B cell (primary cell): ENCODE results near the gene MXRA8. TPM values are rescaled to one million over a fixed set of nuclear protein-coding genes. Genes with fewer than 3 reads are reported as not detected.

Experiments used
- ATAC-seq: fragments of 200-7000 bp; cut with Tn5 transposase; one replicate; pipeline ENCODE4 v1.10.0; 2021; ENCODE audit warnings: low read depth, mild to moderate bottlenecking, moderate number of reproducible peaks, moderate library complexity
- CTCF ChIA-PET: fragments of 350-600 bp; sonication (Branson Sonifier 250); formaldehyde crosslinking; loops from one replicate; lab custom pipeline; 2021; ENCODE audit warnings: antibody characterized with exemption, inconsistent platforms; lab: Charles Lee
- POLR2A ChIA-PET: fragments of 350-600 bp; sonication (Branson Sonifier 250); formaldehyde crosslinking; loops from one replicate; lab custom pipeline; 2021; ENCODE audit warnings: antibody characterized with exemption; lab: Charles Lee
- DNase-seq: peaks from one replicate; pipeline ENCODE4 v3.0.0; 2013
- H2AFZ ChIP-seq: 2 replicates; pipeline ENCODE4 v1.6.1; 2012; ENCODE audit warnings: mild to moderate bottlenecking, low read depth, low read length; ENCODE audit not compliant: insufficient read depth, poor library complexity, severe bottlenecking
- H3K27ac ChIP-seq, 2 donors: 1 replicate in 1 of 2; 2 replicates in 1 of 2; pipeline ENCODE4 v1.5.1; 2012 to 2013; ENCODE audit warnings: low read length in 2 of 2, mild to moderate bottlenecking in 2 of 2, moderate library complexity in 1 of 2
- H3K27me3 ChIP-seq, 4 experiments: fragments of 200-600 bp in 1 of 4; sonication (generic) in 1 of 4; replicated peaks in 1 of 4; 1 replicate in 2 of 4; 2 replicates in 2 of 4; pipeline versions ENCODE4 v1.6.1 to v1.7.0; 2013 to 2016; ENCODE audit warnings: low read length in 3 of 4, mild to moderate bottlenecking in 2 of 4, mixed read lengths in 1 of 4, moderate library complexity in 1 of 4; ENCODE audit not compliant: insufficient read depth in 4 of 4, control insufficient read depth in 3 of 4; ENCODE audit errors: control extremely low read depth in 1 of 4
- H3K36me3 ChIP-seq, 2 experiments: replicated peaks in 1 of 2; 1 replicate in 1 of 2; 2 replicates in 1 of 2; pipeline versions ENCODE4 v1.6.1 to v1.7.1; 2013; ENCODE audit warnings: low read length in 1 of 2; ENCODE audit not compliant: insufficient read depth in 2 of 2, control insufficient read depth in 1 of 2; ENCODE audit errors: control extremely low read depth in 1 of 2, extremely low read depth in 1 of 2
- H3K4me1 ChIP-seq, 2 donors: fragments of 200-600 bp in 1 of 2; sonication (generic) in 1 of 2; 1 replicate in 1 of 2; 2 replicates in 1 of 2; pipeline versions ENCODE4 v1.5.1 to v1.6.1; 2013 to 2017; ENCODE audit warnings: low read length in 2 of 2; ENCODE audit not compliant: control insufficient read depth in 2 of 2, insufficient read depth in 2 of 2
- H3K4me2 ChIP-seq: replicated peaks from 2 replicates; pipeline ENCODE3; 2012; ENCODE audit warnings: mild to moderate bottlenecking, low read depth, low read length; ENCODE audit not compliant: poor library complexity, severe bottlenecking
- H3K4me3 ChIP-seq, 5 experiments: fragments of 200-600 bp in 1 of 5; sonication (generic) in 1 of 5; 1 replicate in 3 of 5; 2 replicates in 2 of 5; pipeline versions ENCODE4 v1.5.1 to v1.7.0; 2011 to 2016; ENCODE audit warnings: low read length in 4 of 5, mild to moderate bottlenecking in 4 of 5, low read depth in 2 of 5, control low read depth in 1 of 5, moderate library complexity in 1 of 5; ENCODE audit not compliant: insufficient read depth in 1 of 5; ENCODE audit errors: control extremely low read depth in 1 of 5, extremely low read depth in 1 of 5
- H3K79me2 ChIP-seq: fragments of 200-600 bp; sonication (generic); one replicate; pipeline ENCODE4 v1.6.0; 2016; ENCODE audit warnings: low read length; ENCODE audit not compliant: control insufficient read depth, insufficient read depth
- H3K9ac ChIP-seq: fragments of 200-600 bp; sonication (generic); 2 replicates; pipeline ENCODE4 v1.6.1; 2017; ENCODE audit warnings: mild to moderate bottlenecking, low read length, moderate library complexity
- H3K9me3 ChIP-seq, 3 donors: one replicate each; pipeline versions ENCODE4 v1.6.1 to v1.7.1; 2013; ENCODE audit warnings: low read length in 2 of 3; ENCODE audit not compliant: control insufficient read depth in 2 of 3, insufficient read depth in 1 of 3; ENCODE audit errors: control extremely low read depth in 1 of 3
- H4K20me1 ChIP-seq: 2 replicates; pipeline ENCODE4 v1.6.0; 2012; ENCODE audit warnings: mild to moderate bottlenecking, low read length; ENCODE audit not compliant: insufficient read depth, control insufficient read depth, poor library complexity, severe bottlenecking
- H3K27ac Mint-ChIP-seq: one replicate; pipeline ENCODE4 v1.8.0; 2021; ENCODE audit warnings: mixed read lengths
- H3K27me3 Mint-ChIP-seq: one replicate; pipeline ENCODE4 v1.8.0; 2021; ENCODE audit warnings: mixed read lengths
- H3K4me1 Mint-ChIP-seq: one replicate; pipeline ENCODE4 v1.8.0; 2021; ENCODE audit warnings: mixed read lengths
- H3K4me3 Mint-ChIP-seq: one replicate; pipeline ENCODE4 v1.8.0; 2021; ENCODE audit warnings: mixed read lengths
- H3K9me3 Mint-ChIP-seq: one replicate; pipeline ENCODE4 v1.8.0; 2022; ENCODE audit warnings: mixed read lengths; ENCODE audit not compliant: insufficient read depth
- EZH2 ChIP-seq: IDR thresholded peaks from 2 replicates; pipeline ENCODE4 v1.6.1; 2012; ENCODE audit warnings: borderline replicate concordance, low read depth, mild to moderate bottlenecking, moderate library complexity, low read length; ENCODE audit not compliant: insufficient read depth, poor library complexity, severe bottlenecking
- WGBS: methylation state at CpG from one replicate; pipeline ENCODE4 v1.1.5; 2013; ENCODE audit warnings: missing lambda C conversion rate; ENCODE audit not compliant: insufficient coverage; 5-methylcytosine and 5-hydroxymethylcytosine counted together
- intact Hi-C: fragments of 100-400 bp; cut with micrococcal nuclease; formaldehyde crosslinking; loops from one replicate; pipeline ENCODE4 v1.10.0; 2022
- polyA plus RNA-seq: library from polyadenylated mRNA; depleted of rRNA; stranded (reverse); fragments of >200 nt; gene quantifications from 2 replicates; pipeline ENCODE4 v1.2.3, GENCODE V29; 2012
- total RNA-seq, 2 donors: library from RNA; stranded (reverse); fragments of 120-200 nt in 1 of 2; gene quantifications; 1 replicate in 1 of 2; 2 replicates in 1 of 2; pipeline versions ENCODE4 v1.2.3 to v1.2.4, GENCODE V29; 2013 to 2022
- TF ChIP-seq, protein P1 (sequence below): fragments of 200-600 bp; IDR thresholded peaks from one replicate; pipeline ENCODE4 v1.8.0; 2022; ENCODE audit warnings: antibody characterized with exemption, mild to moderate bottlenecking

MXRA8 gene
- total and polyA plus RNA-seq, 2 donors (not counting 1 experiment from before 2014, with no cell fraction given) = 0.10 TPM; not detected in 1

DNA sequence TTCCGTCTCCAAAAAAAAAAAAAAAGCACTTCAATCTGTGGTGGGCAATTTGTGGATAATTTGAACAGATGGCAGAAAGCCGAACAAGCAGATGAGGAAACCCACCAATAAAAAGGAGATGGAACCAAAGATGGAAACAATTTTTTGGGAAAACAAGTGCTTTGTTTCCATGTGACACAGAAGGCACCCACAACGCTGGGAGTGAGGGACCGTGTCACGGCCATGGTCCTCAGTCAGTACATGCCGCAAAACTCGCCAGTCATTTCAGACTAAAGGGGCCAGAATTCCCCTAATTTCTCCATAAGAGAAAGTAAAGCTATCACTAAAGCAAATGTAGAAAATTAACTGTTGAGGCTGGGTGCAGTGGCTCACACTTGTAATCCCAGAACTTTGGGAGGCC is 35.8 kb upstream of the MXRA8 start:
- ATAC-seq (no peak), DNase-seq (no peak)
- Histone ChIP-seq H3K27ac (no peak overlapping the region), H2AFZ (no peak overlapping the region), H3K27me3 (no peaks in the 10 kb centered on the region), H3K4me1 (peaks cover 10 to 16% of the 10 kb centered on the region in 2 donors), H3K4me3 (no peak overlapping the region), H3K4me2 (no peak overlapping the region), H3K9me3 (no peaks in the 10 kb centered on the region), H4K20me1 (peaks cover 35% of the 10 kb centered on the region), H3K79me2 (peaks cover 65% of the 10 kb centered on the region), H3K9ac (no peak overlapping the region), H3K36me3 (peaks cover 18 to 76% of the 10 kb centered on the region in 2 experiments)
- intact Hi-C loops = loop anchor here (2.0 kb wide), 1 partner anchor 77 kb away; the partner anchor contains the start of gene ATAD3B
- WGBS = 76% methylated on average over 7 of the region's 7 CpGs
- ChIA-PET POLR2A (interaction anchor here (0.7 kb wide), 1 partner anchor 10 kb away, joined by 5 read pairs; no protein-coding TSS in a partner anchor), CTCF (no interaction called here)
- no peaks in the 10 kb centered on the region for H3K9me3 Mint-ChIP-seq
- H3K4me3 Mint-ChIP-seq = no peak overlapping the region
- H3K4me1 Mint-ChIP-seq = peaks cover 23% of the 10 kb centered on the region
- no peaks in the 10 kb centered on the region for H3K27me3 Mint-ChIP-seq
- no peak overlapping the region for H3K27ac Mint-ChIP-seq
- TF ChIP-seq, protein P1, sequence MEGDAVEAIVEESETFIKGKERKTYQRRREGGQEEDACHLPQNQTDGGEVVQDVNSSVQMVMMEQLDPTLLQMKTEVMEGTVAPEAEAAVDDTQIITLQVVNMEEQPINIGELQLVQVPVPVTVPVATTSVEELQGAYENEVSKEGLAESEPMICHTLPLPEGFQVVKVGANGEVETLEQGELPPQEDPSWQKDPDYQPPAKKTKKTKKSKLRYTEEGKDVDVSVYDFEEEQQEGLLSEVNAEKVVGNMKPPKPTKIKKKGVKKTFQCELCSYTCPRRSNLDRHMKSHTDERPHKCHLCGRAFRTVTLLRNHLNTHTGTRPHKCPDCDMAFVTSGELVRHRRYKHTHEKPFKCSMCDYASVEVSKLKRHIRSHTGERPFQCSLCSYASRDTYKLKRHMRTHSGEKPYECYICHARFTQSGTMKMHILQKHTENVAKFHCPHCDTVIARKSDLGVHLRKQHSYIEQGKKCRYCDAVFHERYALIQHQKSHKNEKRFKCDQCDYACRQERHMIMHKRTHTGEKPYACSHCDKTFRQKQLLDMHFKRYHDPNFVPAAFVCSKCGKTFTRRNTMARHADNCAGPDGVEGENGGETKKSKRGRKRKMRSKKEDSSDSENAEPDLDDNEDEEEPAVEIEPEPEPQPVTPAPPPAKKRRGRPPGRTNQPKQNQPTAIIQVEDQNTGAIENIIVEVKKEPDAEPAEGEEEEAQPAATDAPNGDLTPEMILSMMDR = no peak
- TF ChIP-seq EZH2 = no peak

DNA sequence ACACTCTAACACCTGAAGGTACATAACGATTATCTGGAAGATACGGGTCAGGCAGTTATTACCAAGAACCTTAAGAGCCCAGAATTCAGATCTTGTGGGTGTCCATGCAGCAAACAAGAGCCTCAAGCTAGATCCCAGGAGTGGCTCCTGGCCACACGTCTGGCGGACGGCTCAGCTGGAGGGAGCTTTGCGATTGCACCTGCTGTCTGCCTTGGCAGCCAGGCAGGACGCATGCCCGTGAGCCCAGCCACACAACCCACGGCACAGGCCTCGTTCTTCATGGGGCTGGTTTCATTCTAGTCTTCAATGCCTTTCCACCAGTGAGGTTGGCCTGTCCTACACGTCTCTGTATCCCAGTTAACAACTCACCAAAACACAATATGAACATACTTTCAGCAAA is 35.1 kb upstream of the MXRA8 start:
- H2AFZ ChIP-seq = no peak overlapping the region
- no peak overlapping the region for H3K4me3 ChIP-seq
- no peak overlapping the region for H3K9ac ChIP-seq
- ChIA-PET CTCF (no interaction called here), POLR2A (no interaction called here)
- no peaks in the 10 kb centered on the region for H3K27me3 ChIP-seq
- H3K27ac ChIP-seq = no peak overlapping the region
- intact Hi-C loops = no loop called here
- Mint-ChIP-seq H3K27ac (no peak overlapping the region), H3K27me3 (no peaks in the 10 kb centered on the region), H3K4me1 (peaks cover 22% of the 10 kb centered on the region), H3K4me3 (no peak overlapping the region), H3K9me3 (no peaks in the 10 kb centered on the region)
- DNase-seq (no peak), ATAC-seq (no peak)
- TF ChIP-seq, protein P1 = no peak
- no peak for TF ChIP-seq EZH2
- no peak overlapping the region for H3K4me2 ChIP-seq
- peaks cover 59% of the 10 kb centered on the region for H3K79me2 ChIP-seq
- H3K4me1 ChIP-seq = peaks cover 9 to 13% of the 10 kb centered on the region in 2 donors
- H4K20me1 ChIP-seq = peaks cover 36% of the 10 kb centered on the region
- no peaks in the 10 kb centered on the region for H3K9me3 ChIP-seq
- WGBS = 99% methylated on average over 11 of the region's 11 CpGs
- peaks cover 18 to 82% of the 10 kb centered on the region in 2 experiments for H3K36me3 ChIP-seq
